GM21723 (cell line): ENCODE measurements around the gene COX11.
A peak's percentile ranks its signal among the peaks of the same experiment; 100 is the strongest.

Experiments
- ATAC-seq: cut with Tn5 transposase; IDR thresholded peaks from one replicate; pipeline ENCODE4 v1.9.1; 2021; ENCODE audit warnings: mild to moderate bottlenecking, moderate library complexity; ENCODE audit not compliant: unreplicated experiment

Gene COX11

GRCh38 chr17:54968988-54969332 is 506 bp upstream of the COX11 start:
- ATAC-seq: peak; percentile 36

- peak; percentile 19 for ATAC-seq
Observed at GRCh38 chr17:54967621-54968261, 713 bp downstream of the COX11 start.

- ATAC-seq: no peak
Observed at GRCh38 chr17:54956791-54957190, 11.7 kb downstream of the COX11 start.

- no peak for ATAC-seq
Observed at GRCh38 chr17:54951286-54951685, 17.2 kb downstream of the COX11 start.

GRCh38 chr17:54950116-54950515 is 18.3 kb downstream of the COX11 start:
- no peak for ATAC-seq

GRCh38 chr17:54948380-54948779 is 20.1 kb downstream of the COX11 start:
- no peak for ATAC-seq

- no peak for ATAC-seq
Observed at GRCh38 chr17:54947396-54947795, 21.1 kb downstream of the COX11 start.

GRCh38 chr17:54945671-54946070 is 22.8 kb downstream of the COX11 start:
- no peak for ATAC-seq

GRCh38 chr17:54945231-54945630 is 23.2 kb downstream of the COX11 start:
- no peak for ATAC-seq

- ATAC-seq: no peak
Observed at GRCh38 chr17:54944796-54945195, 23.7 kb downstream of the COX11 start.

- ATAC-seq: no peak
Observed at GRCh38 chr17:54941285-54941684, 27.2 kb downstream of the COX11 start.

GRCh38 chr17:54937426-54937825 is 31.0 kb downstream of the COX11 start:
- no peak for ATAC-seq

GRCh38 chr17:54937018-54937417 is 31.4 kb downstream of the COX11 start:
- ATAC-seq: no peak

- no peak for ATAC-seq
Observed at GRCh38 chr17:54935471-54935870, 33.0 kb downstream of the COX11 start.

- ATAC-seq: no peak
Observed at GRCh38 chr17:54933921-54934320, 34.5 kb downstream of the COX11 start.

GRCh38 chr17:54932711-54933110 is 35.7 kb downstream of the COX11 start:
- ATAC-seq: no peak

GRCh38 chr17:54927525-54927924 is 40.9 kb downstream of the COX11 start:
- no peak for ATAC-seq

- no peak for ATAC-seq
Observed at GRCh38 chr17:54924405-54924804, 44.0 kb downstream of the COX11 start.

GRCh38 chr17:54920819-54921218 is 47.6 kb downstream of the COX11 start:
- ATAC-seq: no peak

GRCh38 chr17:54919425-54919824 is 49.0 kb downstream of the COX11 start:
- no peak for ATAC-seq

GRCh38 chr17:54916721-54917120 is 51.7 kb downstream of the COX11 start:
- ATAC-seq: no peak
